ENCODE measurements around the gene GMCL1. TPM values are rescaled to one million over a fixed set of nuclear protein-coding genes. Genes with fewer than 3 reads are reported as not detected.

Gene GMCL1
- total and polyA plus RNA-seq, 8 donors: 15.3 to 27.0 (median 25.1) TPM

- intact Hi-C loops (cut with DNase I): no loop called here
- Histone ChIP-seq H3K4me1 (peaks cover under 1 to 95% of the 10 kb centered on the region in 2 donors), H3K27ac (no peak overlapping the region), H3K9me3 (no peaks in the 10 kb centered on the region), H3K36me3 (peaks cover 0 to 65% of the 10 kb centered on the region in 2 donors), H3K27me3 (no peaks in the 10 kb centered on the region), H3K4me3 (no peak overlapping the region)
- TF ChIP-seq CTCF (IDR thresholded peaks at IDR 0.05): no peak
- DNase-seq (no peak), ATAC-seq (no peak)
Observed at GRCh38 chr2:69923116-69923515, 93.7 kb downstream of the GMCL1 start.

- ATAC-seq (peak; percentile 53), DNase-seq (no peak)
- Histone ChIP-seq H3K4me3 (peak overlapping the region in 1 of 2 donors; percentile 8), H3K9me3 (no peaks in the 10 kb centered on the region), H3K4me1 (peaks cover 0 to 94% of the 10 kb centered on the region in 2 donors), H3K36me3 (peaks cover 0 to 59% of the 10 kb centered on the region in 2 donors), H3K27ac (peak overlapping the region in 1 of 2 donors; percentile 45), H3K27me3 (no peaks in the 10 kb centered on the region)
- TF ChIP-seq CTCF (IDR thresholded peaks at IDR 0.05): no peak
- intact Hi-C loops (cut with DNase I): no loop called here
Observed at GRCh38 chr2:69926849-69927515, 97.5 kb downstream of the GMCL1 start.

Other genes starting within 250 kb of the GMCL1 start
- gene AAK1, start 185.9 kb upstream of the GMCL1 start, total RNA-seq: 10 to 100 TPM; 56.5 to 70.7 TPM
- gene AAK1, start 185.9 kb upstream of the GMCL1 start, polyA plus RNA-seq (ENCODE audit: insufficient read length in 6 of 6): 10 to 100 TPM; 19.0 to 23.2 (median 21.6) TPM
- 100 to 1,000 TPM; 162 to 217 TPM for gene ANXA4, start 87.5 kb upstream of the GMCL1 start, total RNA-seq
- gene ANXA4, start 87.5 kb upstream of the GMCL1 start, polyA plus RNA-seq (ENCODE audit: insufficient read length in 6 of 6): 10 to 100 TPM; 74.9 to 94.1 (median 82.6) TPM
- 10 to 100 TPM; 37.1 to 39.1 TPM for gene SNRNP27, start 64.3 kb downstream of the GMCL1 start, total RNA-seq
- gene SNRNP27, start 64.3 kb downstream of the GMCL1 start, polyA plus RNA-seq (ENCODE audit: insufficient read length in 6 of 6): 10 to 100 TPM; 64.5 to 76.8 (median 67.2) TPM
- 10 to 100 TPM; 26.3 to 82.4 TPM for gene MXD1, start 85.4 kb downstream of the GMCL1 start, total RNA-seq
- gene MXD1, start 85.4 kb downstream of the GMCL1 start, polyA plus RNA-seq (ENCODE audit: insufficient read length in 6 of 6): 10 to 100 TPM in 5 of 6 donors, 1 to 10 TPM in 1; 9.3 to 13.6 (median 12.7) TPM
- 1 to 10 TPM in 1 of 2 donors, under 1 TPM in 1; 0.73 to 1.2 TPM for gene ASPRV1, start 132.0 kb downstream of the GMCL1 start, total RNA-seq
- gene ASPRV1, start 132.0 kb downstream of the GMCL1 start, polyA plus RNA-seq (ENCODE audit: insufficient read length in 6 of 6): 1 to 10 TPM; 2.4 to 4.2 (median 3.3) TPM

Data from left lung (tissue), 10 donors.